GM21367 (cell line): ENCODE data around the gene YY1.
"Not testable (repeated sequence)": the region's sequence is repeated elsewhere in the genome, so short reads cannot be mapped to it uniquely, and the experiment has no call there.

Source experiments
- ATAC-seq: cut with Tn5 transposase; IDR thresholded peaks from one replicate; pipeline ENCODE4 v1.9.1; 2021; ENCODE audit not compliant: unreplicated experiment

Gene YY1

GRCh38 chr14:100213587-100213955 lies 25.4 kb upstream of the YY1 start:
- no peak for ATAC-seq

DNA sequence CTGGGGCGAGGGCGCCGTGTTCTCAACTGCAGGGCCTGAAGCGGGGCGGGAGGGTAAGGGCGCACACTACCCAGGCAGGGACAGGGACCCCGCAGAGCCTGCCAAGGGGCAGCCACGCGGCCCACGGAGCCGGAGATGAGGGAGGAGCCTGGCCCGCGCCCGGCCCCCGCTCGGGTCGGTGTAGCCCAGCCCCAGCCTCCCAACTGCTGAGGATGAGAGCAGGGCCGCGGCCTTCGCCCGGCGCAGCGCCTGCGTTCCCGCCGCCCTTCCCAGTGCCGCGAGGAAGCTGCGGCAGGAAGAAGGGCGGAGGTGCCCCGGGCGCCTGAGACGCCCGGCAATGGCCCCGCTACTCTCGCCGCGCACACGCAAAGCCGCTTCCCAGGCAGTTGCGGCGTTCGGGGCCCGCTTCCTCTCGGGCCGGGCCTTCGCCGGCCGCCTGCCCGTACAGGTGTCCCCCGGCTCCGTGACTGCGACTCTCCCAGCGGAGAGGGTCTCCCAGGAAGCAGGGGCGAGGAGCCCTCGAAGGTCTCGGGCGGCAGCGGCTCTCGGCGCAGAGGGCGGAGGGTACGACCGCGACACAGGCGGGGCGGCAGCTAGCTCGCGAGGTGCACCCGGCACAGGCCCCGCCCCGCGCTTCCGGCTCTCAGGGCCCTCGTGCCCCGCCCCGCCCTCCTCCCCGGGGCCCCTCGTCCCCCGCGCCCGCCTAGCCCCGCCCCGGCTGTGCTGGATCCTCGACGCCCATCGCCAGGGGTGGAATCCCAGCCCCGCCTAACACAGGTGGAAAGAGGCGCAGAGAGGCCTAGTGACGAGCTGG lies 24.8 kb upstream of the YY1 start:
- ATAC-seq, result peak; percentile 88

GRCh38 chr14:100214770-100215083 lies 24.2 kb upstream of the YY1 start:
- no peak for ATAC-seq

DNA sequence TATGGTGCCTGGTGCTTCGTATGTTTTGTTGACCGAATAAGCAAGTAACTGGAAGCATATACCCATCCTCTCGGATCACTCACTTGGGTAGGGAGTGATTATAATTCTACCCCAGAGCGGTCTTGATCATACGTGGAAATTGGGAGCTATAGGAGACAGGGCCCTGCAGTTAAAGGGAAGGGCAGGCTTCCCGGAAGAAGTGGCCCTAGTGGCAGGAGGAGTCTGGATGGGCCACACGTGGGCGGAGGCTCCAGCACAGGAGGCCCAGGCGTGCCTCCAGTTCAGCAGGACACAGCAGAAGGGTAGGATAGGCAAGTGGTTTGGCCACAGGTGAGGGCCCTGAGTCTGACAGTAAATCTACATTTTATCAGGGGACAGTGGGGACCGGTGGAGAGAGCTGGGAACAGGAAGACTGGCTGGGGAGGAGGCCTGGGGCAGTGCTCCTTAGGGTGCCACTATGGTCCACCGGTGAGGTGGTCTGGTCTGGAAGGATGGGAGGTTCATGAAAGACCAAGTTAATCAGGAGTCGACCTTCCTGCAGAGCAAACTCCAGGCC lies 23.5 kb upstream of the YY1 start:
- no peak for ATAC-seq

GRCh38 chr14:100219126-100219785 lies 19.7 kb upstream of the YY1 start:
- ATAC-seq, result no peak

DNA sequence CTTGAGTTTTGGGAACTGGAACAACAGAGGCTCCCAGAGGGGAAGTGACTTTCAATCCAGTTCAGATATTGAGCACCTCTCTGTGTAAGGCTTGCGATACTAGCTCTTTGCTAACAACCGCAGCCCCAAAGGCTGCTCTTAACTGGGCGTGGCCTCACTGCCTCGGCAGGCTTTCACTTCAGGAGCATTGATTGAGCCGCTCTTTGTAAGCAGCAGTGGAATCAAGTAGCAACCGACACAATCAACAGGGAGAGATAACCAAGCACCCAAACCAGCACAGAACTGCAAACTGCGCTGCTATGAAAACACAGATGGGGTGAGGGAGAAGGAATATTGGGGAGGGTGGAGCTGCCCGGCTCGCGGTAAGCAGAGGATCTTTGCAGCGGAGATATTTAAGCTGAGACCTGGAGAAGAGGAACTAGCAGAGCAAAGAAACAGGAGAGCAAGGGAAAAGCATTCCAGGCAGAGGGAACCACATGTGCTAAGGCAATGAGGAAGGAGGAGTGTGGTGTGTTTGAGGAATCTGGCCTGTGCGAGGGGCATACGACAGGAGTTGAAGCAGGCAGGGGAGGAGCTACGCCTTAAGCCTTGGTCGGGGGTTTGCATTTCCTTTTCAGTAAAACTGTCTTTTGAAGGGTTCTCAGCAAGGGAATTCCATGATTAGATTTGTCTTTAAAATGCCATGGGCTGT lies 17.3 kb upstream of the YY1 start:
- peak; percentile 93 for ATAC-seq

- no peak for ATAC-seq
These were observed 16.5 kb upstream of the YY1 start for GRCh38 chr14:100222224-100223093.

DNA sequence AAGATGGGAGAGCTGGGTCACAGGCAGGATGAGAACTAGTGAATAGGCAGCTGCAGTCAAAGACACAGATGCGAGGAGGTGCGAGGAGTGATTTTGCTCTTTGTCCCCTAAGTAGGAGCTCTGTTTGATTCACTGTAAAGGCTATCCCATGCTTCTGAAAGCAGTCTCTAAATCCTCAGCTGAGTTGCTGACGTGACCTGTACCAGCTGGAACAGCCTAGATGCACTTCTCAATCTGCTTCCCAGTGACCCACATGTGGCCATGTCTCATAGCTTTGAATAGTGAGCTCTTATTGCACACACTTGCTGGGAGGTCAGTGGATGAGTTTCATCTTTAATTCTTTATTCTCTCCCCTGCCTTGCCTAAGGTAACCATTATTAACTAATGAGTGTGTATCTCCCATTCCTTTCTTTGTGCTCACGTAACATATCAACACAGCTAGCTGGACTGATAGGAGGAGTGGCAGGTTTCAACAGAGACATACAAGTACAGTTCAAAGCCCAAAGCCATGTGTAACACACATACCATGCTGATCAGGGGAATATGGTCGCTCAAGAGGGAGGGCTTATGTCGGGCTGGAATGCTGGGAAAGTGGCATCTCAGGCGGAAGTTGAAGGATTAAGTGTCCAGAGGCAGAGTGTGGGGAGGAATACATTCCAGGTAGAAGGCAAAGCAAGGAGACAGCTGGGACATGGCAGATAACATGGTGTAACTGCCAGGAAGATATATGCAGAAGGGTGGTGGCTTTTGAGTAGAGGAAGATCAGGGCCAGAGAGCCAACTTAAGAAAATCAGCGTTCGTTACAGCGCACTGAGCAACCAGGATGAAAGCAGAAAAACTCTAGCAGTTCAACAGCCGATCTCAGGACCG lies 15.4 kb upstream of the YY1 start:
- no peak for ATAC-seq

DNA sequence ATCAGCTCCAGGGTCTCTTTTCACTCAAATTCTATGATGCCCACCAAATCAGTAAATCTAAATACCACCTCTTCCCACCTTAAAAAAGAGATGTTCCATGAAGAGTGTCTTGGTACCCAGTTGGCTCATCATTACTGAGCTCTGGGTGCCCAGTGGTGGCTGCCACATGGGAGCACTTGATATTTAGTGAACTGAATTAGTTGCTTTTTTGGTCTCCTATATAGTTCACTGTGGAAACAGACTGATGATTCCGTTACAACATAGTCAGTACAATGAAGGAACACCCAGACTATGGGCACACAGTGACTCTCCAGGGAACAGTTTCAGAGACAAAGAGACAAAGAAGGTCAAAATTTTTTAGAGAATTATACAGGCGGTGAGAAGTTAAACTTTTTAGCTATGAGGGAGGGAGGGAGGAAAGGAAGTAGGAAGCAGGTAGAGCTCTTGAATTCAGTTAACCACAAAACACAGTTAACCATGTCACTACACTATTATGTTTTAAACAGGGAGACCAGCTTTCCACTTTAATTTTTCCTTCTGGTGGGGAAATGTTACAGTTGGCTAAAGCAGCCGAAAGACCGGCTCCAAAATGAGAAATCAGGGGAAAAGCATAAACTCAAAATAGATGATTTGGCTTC lies 14.6 kb upstream of the YY1 start:
- ATAC-seq, result no peak

DNA sequence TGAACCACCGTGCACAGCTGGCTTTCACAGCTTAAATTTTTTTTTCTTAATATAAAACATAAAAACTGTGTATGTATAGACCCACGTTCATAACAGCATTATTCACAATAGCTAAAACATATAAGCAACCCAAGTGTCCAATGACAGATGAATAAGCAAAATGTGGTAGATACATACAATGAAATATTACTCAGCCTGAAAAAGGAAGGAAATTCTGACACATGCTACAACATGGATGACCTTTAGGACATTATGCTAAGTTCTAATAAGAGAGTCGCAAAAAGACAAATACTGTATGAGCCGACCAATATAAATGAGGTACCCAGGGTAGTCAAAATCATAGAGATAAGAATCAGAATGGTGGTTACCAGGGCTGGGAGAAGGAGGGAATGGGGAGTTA lies 13.8 kb upstream of the YY1 start:
- ATAC-seq, result no peak

- no peak for ATAC-seq
These were observed 8.6 kb upstream of the YY1 start for GRCh38 chr14:100230361-100230760.

DNA sequence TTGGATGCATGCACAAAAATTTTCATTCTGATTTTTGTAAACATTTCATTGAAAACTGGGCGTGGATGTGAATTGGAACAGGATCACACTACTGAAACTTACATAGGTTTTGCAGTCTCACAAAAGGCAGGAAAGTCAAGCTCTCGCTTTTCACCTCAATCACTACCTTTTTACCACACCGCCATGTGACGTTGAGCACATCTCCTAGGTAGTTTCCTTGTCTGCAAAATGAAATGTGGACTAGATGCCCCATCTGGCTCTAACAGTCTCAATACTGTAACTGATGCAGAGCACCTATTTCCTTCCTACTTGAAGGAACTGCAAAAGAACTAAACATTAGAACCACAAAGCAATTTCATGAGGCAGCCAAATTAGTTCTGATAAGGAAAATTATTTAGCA lies 4.4 kb upstream of the YY1 start:
- ATAC-seq, result no peak

DNA sequence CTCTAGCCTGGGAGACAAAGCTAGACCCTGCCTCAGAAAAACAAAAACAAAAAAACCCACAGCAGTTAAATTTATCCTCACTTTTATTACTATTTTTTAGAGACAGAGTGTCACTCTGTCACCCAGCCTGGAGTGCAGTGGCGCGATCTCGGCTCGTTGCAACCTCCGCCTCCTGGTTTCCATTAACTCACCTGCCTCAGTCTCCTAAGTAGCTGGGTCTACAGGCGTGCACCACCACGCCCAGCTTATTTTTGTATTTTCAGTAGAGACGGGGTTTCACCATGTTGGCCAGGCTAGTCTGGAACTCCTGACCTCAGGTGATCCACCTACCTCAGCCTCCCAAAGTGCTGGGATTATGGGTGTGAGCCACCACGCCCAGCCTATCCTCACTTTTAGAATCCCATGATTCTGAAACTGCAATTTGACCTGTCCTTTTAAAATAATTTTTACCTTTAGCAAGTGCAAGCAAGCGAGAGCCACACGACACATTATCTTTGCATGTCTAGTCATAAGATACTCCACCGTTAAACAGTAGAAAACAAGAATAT lies 2.6 kb upstream of the YY1 start:
- ATAC-seq, result not testable (repeated sequence)

DNA sequence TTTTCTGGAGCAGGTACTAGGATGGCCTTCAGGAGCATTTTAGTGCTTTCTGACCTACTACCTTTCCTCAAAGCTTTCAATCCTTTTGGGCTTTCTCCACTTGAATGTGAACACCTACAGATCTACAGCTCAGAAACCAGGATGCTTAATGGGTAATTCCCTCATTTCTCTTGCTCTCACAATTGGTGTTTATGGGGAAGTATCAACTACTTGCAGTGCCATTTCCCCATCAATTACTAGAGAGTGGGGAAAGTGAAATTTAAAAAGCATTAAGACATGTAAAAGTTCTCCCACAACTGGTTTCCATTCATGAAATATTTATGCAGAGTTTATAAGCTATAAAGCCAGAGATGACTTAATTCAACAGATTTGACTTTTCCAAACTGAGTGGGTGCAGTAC lies 2.1 kb upstream of the YY1 start:
- ATAC-seq, result no peak

GRCh38 chr14:100237735-100238418 lies 1.1 kb upstream of the YY1 start:
- ATAC-seq, result peak; percentile 22

- no peak for ATAC-seq
These were observed 381 bp downstream of the YY1 start for GRCh38 chr14:100239211-100239839.

DNA sequence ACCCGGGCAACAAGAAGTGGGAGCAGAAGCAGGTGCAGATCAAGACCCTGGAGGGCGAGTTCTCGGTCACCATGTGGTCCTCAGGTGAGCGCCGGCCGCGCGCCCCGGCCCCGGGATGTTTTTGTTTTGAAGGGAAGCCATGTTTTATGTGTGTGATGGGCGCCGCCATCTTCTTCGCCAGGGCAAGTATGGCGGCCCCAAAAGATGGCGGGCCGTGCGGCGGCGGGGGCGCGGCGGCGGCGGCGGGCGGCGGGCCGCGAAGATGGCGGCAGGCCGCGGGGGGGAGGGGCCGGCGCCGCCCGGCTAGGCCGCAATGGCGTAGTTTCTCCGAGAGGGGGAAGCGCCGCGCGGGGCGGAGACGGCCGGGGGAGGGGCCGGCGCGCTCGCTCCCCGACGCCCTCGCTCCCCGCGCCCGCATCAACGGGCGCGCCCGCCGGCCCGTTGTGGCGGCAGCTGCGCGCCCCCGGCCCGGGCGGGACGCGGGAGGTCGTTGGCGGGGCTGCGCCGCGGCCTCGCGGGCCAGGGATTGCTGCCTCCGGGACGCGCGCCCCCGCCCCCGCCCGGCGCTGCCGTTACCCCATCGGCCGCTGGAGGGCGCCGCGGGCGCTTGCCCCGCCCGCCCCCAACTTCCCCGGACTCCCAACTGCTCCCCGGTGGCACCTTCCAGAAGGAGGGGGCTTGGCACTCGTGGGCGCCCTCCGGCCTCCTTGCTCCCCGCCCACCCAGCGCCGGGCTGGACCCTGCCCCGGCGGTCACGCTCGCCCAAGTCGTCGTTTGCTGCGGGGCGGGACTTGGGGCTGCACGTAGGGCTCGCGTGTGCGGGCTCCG lies 1.1 kb downstream of the YY1 start:
- ATAC-seq, result peak; percentile 27
